K562 (cell line): ENCODE measurements around the gene CEND1. TPM values are rescaled to one million over a fixed set of nuclear protein-coding genes. Genes with fewer than 3 reads are reported as not detected.

Experiments
- BMI1 ChIP-seq: fragments of 150-350 bp; IDR thresholded peaks from 2 replicates; pipeline ENCODE4 v1.6.1; 2014; ENCODE audit warnings: low read length
- CGGBP1 ChIP-seq: fragments of 250-450 bp; sonication (Bioruptor Pico); IDR thresholded peaks from 2 replicates; pipeline ENCODE4 v1.9.0; 2021; ENCODE audit warnings: mild to moderate bottlenecking
- CTBP1 ChIP-seq: fragments of 450-650 bp; IDR thresholded peaks from 2 replicates; pipeline ENCODE4 v1.6.1; 2016; ENCODE audit warnings: borderline replicate concordance
- GTF2A2 ChIP-seq: IDR thresholded peaks from 2 replicates; pipeline ENCODE4 v1.6.1; 2016; ENCODE audit warnings: mild to moderate bottlenecking, missing genetic modification characterization, missing compliant biosample characterization
- MCM2 ChIP-seq: fragments of 450-650 bp; IDR thresholded peaks from 2 replicates; pipeline ENCODE4 v1.6.1; 2017; ENCODE audit warnings: low read depth, mild to moderate bottlenecking
- MCM3 ChIP-seq: fragments of 450-650 bp; IDR thresholded peaks from 2 replicates; pipeline ENCODE4 v1.6.1; 2016
- MCM5 ChIP-seq: fragments of 450-650 bp; IDR thresholded peaks from 2 replicates; pipeline ENCODE4 v1.6.1; 2016; ENCODE audit warnings: low read depth
- NFYB ChIP-seq: IDR thresholded peaks from 2 replicates; pipeline ENCODE4 v1.6.1; 2011; ENCODE audit warnings: mild to moderate bottlenecking, moderate library complexity; ENCODE audit not compliant: insufficient read length; ENCODE audit errors: extremely low read depth
- NONO ChIP-seq, 2 experiments: fragments of 200-400 bp in 1 of 2; fragments of 450-650 bp in 1 of 2; formaldehyde crosslinking in 1 of 2; IDR thresholded peaks; 2 replicates each; pipeline ENCODE4 v1.6.1; 2017; ENCODE audit warnings: low read depth in 2 of 2, mild to moderate bottlenecking in 2 of 2, moderate library complexity in 2 of 2, low read length in 1 of 2
- NRF1 ChIP-seq, 2 experiments: fragments of 450-650 bp; IDR thresholded peaks in 1 of 2; conservative IDR thresholded peaks in 1 of 2; 2 replicates each; pipeline ENCODE4 v1.6.1; 2014; ENCODE audit warnings: mild to moderate bottlenecking in 2 of 2
- RBM14 ChIP-seq: fragments of 200-400 bp; formaldehyde crosslinking; IDR thresholded peaks from 2 replicates; pipeline ENCODE4 v1.6.1; 2018; ENCODE audit warnings: low read depth, mild to moderate bottlenecking, low read length, moderate library complexity, borderline replicate concordance; ENCODE audit not compliant: insufficient read depth
- SNIP1 ChIP-seq: fragments of 450-650 bp; IDR thresholded peaks from 2 replicates; pipeline ENCODE4 v1.7.1; 2017; ENCODE audit warnings: low read depth, mild to moderate bottlenecking
- SRSF3 ChIP-seq: fragments of 200-400 bp; formaldehyde crosslinking; IDR thresholded peaks from 2 replicates; pipeline ENCODE4 v1.6.1; 2016; ENCODE audit warnings: mild to moderate bottlenecking, low read length, moderate library complexity; ENCODE audit not compliant: insufficient read depth
- SRSF9 ChIP-seq: fragments of 200-400 bp; formaldehyde crosslinking; IDR thresholded peaks from 2 replicates; pipeline ENCODE4 v1.6.1; 2017; ENCODE audit warnings: low read depth, low read length, borderline replicate concordance
- TEAD4 ChIP-seq, 2 experiments: sonication (generic) in 1 of 2; formaldehyde crosslinking in 1 of 2; IDR thresholded peaks; 2 replicates each; pipeline versions ENCODE4 v1.6.1 to v1.8.0; 2012 to 2022; ENCODE audit warnings: borderline replicate concordance in 1 of 2, inconsistent platforms in 1 of 2, low read length in 1 of 2, mild to moderate bottlenecking in 1 of 2, missing genetic modification reagents in 1 of 2
- ZFP30 ChIP-seq: fragments of 250-450 bp; sonication (Bioruptor Pico); IDR thresholded peaks from 2 replicates; pipeline ENCODE4 v1.8.0; 2022; ENCODE audit warnings: moderate library complexity, mild to moderate bottlenecking, inconsistent platforms, borderline replicate concordance
- ZNF3 ChIP-seq: fragments of 250-450 bp; sonication (Bioruptor Pico); IDR thresholded peaks from 2 replicates; pipeline ENCODE4 v1.5.0; 2021; ENCODE audit warnings: mild to moderate bottlenecking, moderate library complexity
- ZNF316 ChIP-seq: fragments of 450-650 bp; IDR thresholded peaks from 2 replicates; pipeline ENCODE4 v1.6.1; 2016
- ZNF41 ChIP-seq: fragments of 250-450 bp; sonication (Bioruptor Pico); conservative IDR thresholded peaks from 2 replicates; pipeline ENCODE4 v1.4.0; 2020; ENCODE audit warnings: mild to moderate bottlenecking
- ZNF518B ChIP-seq: fragments of 250-450 bp; sonication (Bioruptor Pico); IDR thresholded peaks from 2 replicates; pipeline ENCODE4 v1.5.0; 2021; ENCODE audit warnings: mild to moderate bottlenecking, moderate library complexity
- ZNF583 ChIP-seq: fragments of 250-450 bp; sonication (Bioruptor Pico); IDR thresholded peaks from 2 replicates; pipeline ENCODE4 v1.4.0; 2020
- ZNF592 ChIP-seq: fragments of 450-650 bp; IDR thresholded peaks from 2 replicates; pipeline ENCODE4 v1.6.1; 2017; ENCODE audit warnings: antibody characterized with exemption, mild to moderate bottlenecking
- polyA plus RNA-seq, 8 experiments: library from polyadenylated mRNA; depleted of rRNA in 4 of 8; stranded (reverse) in 5 of 8; unstranded in 3 of 8; fragments of >200 nt; fragmentation: Nextera tagmentation in 2 of 8; fragmentation: Illumina TruSeq in 1 of 8; extraction: Ambion mirVana in 2 of 8; extraction: Trizol in 1 of 8; gene quantifications; 2 replicates each; pipeline versions ENCODE4 v1.2.1 to v1.2.3, GENCODE V29; 2011 to 2014; ENCODE audit warnings: inconsistent platforms in 1 of 8, missing spikeins in 1 of 8
- total RNA-seq, 7 experiments: library from RNA; depleted of rRNA in 6 of 7; stranded (reverse); fragments of >200 nt in 6 of 7; fragmentation: Illumina TruSeq in 2 of 7; extraction: Trizol in 2 of 7; gene quantifications; 2 replicates each; pipeline versions ENCODE4 v1.2.1 to v1.2.3, GENCODE V29; 2011 to 2021; ENCODE audit warnings: low replicate concordance in 1 of 7

Gene CEND1
- total and polyA plus RNA-seq, 9 of the 15 experiments (the other 6 are each of a cell fraction or from before 2014, with no cell fraction given): 0.13 to 0.18 (median 0.16) TPM; not detected in 6

GRCh38 chr11:827146-827896 is 37.4 kb upstream of the CEND1 start (continued):
- TF ChIP-seq ZFP30 (CRISPR knock-in tag): no peak
- TF ChIP-seq SRSF9: no peak
- TF ChIP-seq ZNF592: peak; percentile 46; the same call in 1 of the 2 replicates
- peak; percentile 76 to 80; a peak in 2 of 4 replicates for TF ChIP-seq NRF1 (conservative IDR thresholded peaks at IDR 0.05 in 1 of 2, IDR thresholded peaks at IDR 0.05 in 1 of 2)
- no peak for TF ChIP-seq MCM2
- TF ChIP-seq MCM5: no peak
- TF ChIP-seq ZNF518B (CRISPR knock-in tag): no peak
- no peak for TF ChIP-seq ZNF41
- peak; percentile 56 to 71; a peak in 1 of 4 replicates for TF ChIP-seq NONO (IDR thresholded peaks at IDR 0.05; ENCODE audit: low read depth in 2 of 2, low read length in 1 of 2)
- TF ChIP-seq SNIP1: no peak
- no peak for TF ChIP-seq CGGBP1
- peak; percentile 87 for TF ChIP-seq CTBP1
- no peak for TF ChIP-seq TEAD4 (IDR thresholded peaks at IDR 0.05; ENCODE audit: low read length)
- TF ChIP-seq TEAD4 (CRISPR knock-in tag; IDR thresholded peaks at IDR 0.05; ENCODE audit: borderline replicate concordance): no peak
- no peak for TF ChIP-seq BMI1
- TF ChIP-seq ZNF316: no peak
- no peak; the same call in 1 of the 2 replicates for TF ChIP-seq ZNF583
- TF ChIP-seq SRSF3: no peak
- no peak for TF ChIP-seq MCM3
- no peak for TF ChIP-seq GTF2A2 (tag)
- no peak for TF ChIP-seq NFYB
- no peak for TF ChIP-seq ZNF3 (CRISPR knock-in tag)
- TF ChIP-seq RBM14: no peak
